A549 (cell line): Measurements from ENCODE around the gene SLC1A4.

Source experiments
- MAX ChIP-seq: IDR thresholded peaks from 2 replicates; pipeline ENCODE4 v1.6.1; 2012
- POLR2A ChIP-seq: IDR thresholded peaks from 2 replicates; pipeline ENCODE4 v1.6.1; 2012; ENCODE audit warnings: mild to moderate bottlenecking, low read length
- RAD21 ChIP-seq, 2 experiments: fragments of >200 bp in 1 of 2; sonication (Bioruptor Twin) in 1 of 2; formaldehyde crosslinking in 1 of 2; IDR thresholded peaks in 1 of 2; conservative IDR thresholded peaks in 1 of 2; 2 replicates in 1 of 2; 3 replicates in 1 of 2; pipeline ENCODE4 v1.6.1; 2012 to 2018; ENCODE audit warnings: inconsistent platforms in 1 of 2
- RCOR1 ChIP-seq: fragments of 150-350 bp; IDR thresholded peaks from 2 replicates; pipeline ENCODE4 v1.6.1; 2014; ENCODE audit warnings: antibody characterized with exemption, low read length, low read depth
- ZSCAN20 ChIP-seq: fragments of 250-450 bp; sonication (Bioruptor Pico); IDR thresholded peaks from 2 replicates; pipeline ENCODE4 v1.8.0; 2022; ENCODE audit warnings: mild to moderate bottlenecking, moderate library complexity
- TF ChIP-seq, protein P1 (sequence below): fragments of 150-350 bp; IDR thresholded peaks from 2 replicates; pipeline ENCODE4 v1.6.1; 2014; ENCODE audit warnings: low read depth, mild to moderate bottlenecking, low read length
- TF ChIP-seq, protein P2 (sequence below): fragments of >200 bp; sonication (Bioruptor Twin); formaldehyde crosslinking; IDR thresholded peaks from 3 replicates; pipeline ENCODE4 v1.5.1; 2016

DNA sequence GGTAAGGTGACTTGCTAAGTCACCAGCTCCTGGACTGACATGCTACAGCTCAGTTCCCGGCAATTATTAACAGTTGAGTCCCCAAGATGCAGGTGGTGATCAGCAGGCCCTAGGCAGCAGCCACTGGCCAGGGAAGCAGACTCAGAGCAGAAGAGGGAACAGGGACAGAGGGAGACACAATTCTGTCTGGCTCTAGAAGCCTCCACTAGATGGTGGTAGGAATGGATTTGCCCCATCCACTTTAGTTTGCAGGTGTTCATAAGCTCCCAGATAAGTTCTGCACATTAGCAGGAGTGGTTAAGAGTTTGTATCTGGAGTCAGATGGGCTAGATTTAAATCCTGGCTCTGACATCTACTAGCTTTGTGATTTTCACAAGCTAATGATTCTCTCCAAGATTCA lies 25.5 kb upstream of the SLC1A4 start:
- TF ChIP-seq, protein P1, sequence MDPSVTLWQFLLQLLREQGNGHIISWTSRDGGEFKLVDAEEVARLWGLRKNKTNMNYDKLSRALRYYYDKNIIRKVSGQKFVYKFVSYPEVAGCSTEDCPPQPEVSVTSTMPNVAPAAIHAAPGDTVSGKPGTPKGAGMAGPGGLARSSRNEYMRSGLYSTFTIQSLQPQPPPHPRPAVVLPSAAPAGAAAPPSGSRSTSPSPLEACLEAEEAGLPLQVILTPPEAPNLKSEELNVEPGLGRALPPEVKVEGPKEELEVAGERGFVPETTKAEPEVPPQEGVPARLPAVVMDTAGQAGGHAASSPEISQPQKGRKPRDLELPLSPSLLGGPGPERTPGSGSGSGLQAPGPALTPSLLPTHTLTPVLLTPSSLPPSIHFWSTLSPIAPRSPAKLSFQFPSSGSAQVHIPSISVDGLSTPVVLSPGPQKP = no peak
- TF ChIP-seq RAD21 (conservative IDR thresholded peaks at IDR 0.05 in 1 of 2, IDR thresholded peaks at IDR 0.05 in 1 of 2) (no peak), MAX (no peak), RCOR1 (no peak), POLR2A (no peak), ZSCAN20 (CRISPR knock-in tag) (no peak)
- TF ChIP-seq, protein P2, sequence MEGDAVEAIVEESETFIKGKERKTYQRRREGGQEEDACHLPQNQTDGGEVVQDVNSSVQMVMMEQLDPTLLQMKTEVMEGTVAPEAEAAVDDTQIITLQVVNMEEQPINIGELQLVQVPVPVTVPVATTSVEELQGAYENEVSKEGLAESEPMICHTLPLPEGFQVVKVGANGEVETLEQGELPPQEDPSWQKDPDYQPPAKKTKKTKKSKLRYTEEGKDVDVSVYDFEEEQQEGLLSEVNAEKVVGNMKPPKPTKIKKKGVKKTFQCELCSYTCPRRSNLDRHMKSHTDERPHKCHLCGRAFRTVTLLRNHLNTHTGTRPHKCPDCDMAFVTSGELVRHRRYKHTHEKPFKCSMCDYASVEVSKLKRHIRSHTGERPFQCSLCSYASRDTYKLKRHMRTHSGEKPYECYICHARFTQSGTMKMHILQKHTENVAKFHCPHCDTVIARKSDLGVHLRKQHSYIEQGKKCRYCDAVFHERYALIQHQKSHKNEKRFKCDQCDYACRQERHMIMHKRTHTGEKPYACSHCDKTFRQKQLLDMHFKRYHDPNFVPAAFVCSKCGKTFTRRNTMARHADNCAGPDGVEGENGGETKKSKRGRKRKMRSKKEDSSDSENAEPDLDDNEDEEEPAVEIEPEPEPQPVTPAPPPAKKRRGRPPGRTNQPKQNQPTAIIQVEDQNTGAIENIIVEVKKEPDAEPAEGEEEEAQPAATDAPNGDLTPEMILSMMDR = no peak
